HepG2 (cell line): ENCODE results near the gene ABCC3. TPM values are rescaled to one million over a fixed set of nuclear protein-coding genes. Genes with fewer than 3 reads are reported as not detected.

ENCODE experiments used
- ISX ChIP-seq: sonication (generic); formaldehyde crosslinking; conservative IDR thresholded peaks from 2 replicates; pipeline ENCODE4 v1.5.0; 2020; ENCODE audit warnings: missing genetic modification reagents
- POGZ ChIP-seq: sonication (generic); formaldehyde crosslinking; IDR thresholded peaks from 2 replicates; pipeline ENCODE4 v1.4.0; 2020; ENCODE audit warnings: mild to moderate bottlenecking, missing genetic modification reagents
- REST ChIP-seq, 2 experiments: IDR thresholded peaks; 2 replicates each; pipeline ENCODE4 v1.6.1; 2011 to 2012; ENCODE audit warnings: low read length in 2 of 2, borderline replicate concordance in 1 of 2, low read depth in 1 of 2, mild to moderate bottlenecking in 1 of 2, moderate library complexity in 1 of 2
- SIX1 ChIP-seq: sonication (generic); formaldehyde crosslinking; IDR thresholded peaks from 2 replicates; pipeline ENCODE4 v1.4.0; 2020; ENCODE audit warnings: missing genetic modification reagents, borderline replicate concordance
- SP4 ChIP-seq: sonication (generic); formaldehyde crosslinking; IDR thresholded peaks from 2 replicates; pipeline ENCODE4 v1.8.1; 2023; ENCODE audit warnings: mild to moderate bottlenecking, missing genetic modification reagents
- ZMYM3 ChIP-seq: sonication (generic); formaldehyde crosslinking; IDR thresholded peaks from 2 replicates; pipeline ENCODE4 v1.5.1; 2020; ENCODE audit warnings: mild to moderate bottlenecking, missing genetic modification reagents
- ZNF451 ChIP-seq: sonication (generic); formaldehyde crosslinking; IDR thresholded peaks from 2 replicates; pipeline ENCODE4 v1.5.0; 2020; ENCODE audit warnings: mild to moderate bottlenecking, missing genetic modification reagents
- ZNF460 ChIP-seq: sonication (generic); formaldehyde crosslinking; IDR thresholded peaks from 2 replicates; pipeline ENCODE4 v1.5.1; 2020; ENCODE audit warnings: missing genetic modification reagents, mild to moderate bottlenecking, borderline replicate concordance
- ZNF574 ChIP-seq: sonication (generic); formaldehyde crosslinking; IDR thresholded peaks from 2 replicates; pipeline ENCODE4 v1.4.0; 2020; ENCODE audit warnings: missing genetic modification reagents
- polyA plus RNA-seq, 8 experiments: library from polyadenylated mRNA; depleted of rRNA in 3 of 8; stranded (reverse) in 7 of 8; unstranded in 1 of 8; fragments of >200 nt; fragmentation: Illumina TruSeq in 4 of 8; extraction: Trizol in 4 of 8; gene quantifications; 2 replicates each; pipeline versions ENCODE4 v1.2.1 to v1.2.3, GENCODE V29; 2011 to 2016; ENCODE audit warnings: low read depth in 4 of 8, missing spikeins in 1 of 8, mixed read lengths in 1 of 8; ENCODE audit not compliant: insufficient read depth in 1 of 8
- total RNA-seq, 5 experiments: library from RNA; depleted of rRNA; stranded (reverse); fragments of >200 nt; fragmentation: Illumina TruSeq; extraction: Trizol; gene quantifications; 2 replicates each; pipeline ENCODE4 v1.2.3, GENCODE V29; 2016; ENCODE audit warnings: low read depth in 1 of 5
- TF ChIP-seq, protein P1 (sequence below): sonication (generic); formaldehyde crosslinking; IDR thresholded peaks from 2 replicates; pipeline ENCODE4 v1.8.0; 2022; ENCODE audit warnings: missing genetic modification reagents, mild to moderate bottlenecking, moderate library complexity, borderline replicate concordance
- TF ChIP-seq, protein P2 (sequence below): sonication (generic); formaldehyde crosslinking; IDR thresholded peaks from 2 replicates; pipeline ENCODE4 v1.5.0; 2020; ENCODE audit warnings: mild to moderate bottlenecking, missing genetic modification reagents, borderline replicate concordance

Gene ABCC3
- total and polyA plus RNA-seq, 2 of the 13 experiments (the other 11 are each of a cell fraction or from before 2014, with no cell fraction given): 25.2 to 50.7 TPM

DNA sequence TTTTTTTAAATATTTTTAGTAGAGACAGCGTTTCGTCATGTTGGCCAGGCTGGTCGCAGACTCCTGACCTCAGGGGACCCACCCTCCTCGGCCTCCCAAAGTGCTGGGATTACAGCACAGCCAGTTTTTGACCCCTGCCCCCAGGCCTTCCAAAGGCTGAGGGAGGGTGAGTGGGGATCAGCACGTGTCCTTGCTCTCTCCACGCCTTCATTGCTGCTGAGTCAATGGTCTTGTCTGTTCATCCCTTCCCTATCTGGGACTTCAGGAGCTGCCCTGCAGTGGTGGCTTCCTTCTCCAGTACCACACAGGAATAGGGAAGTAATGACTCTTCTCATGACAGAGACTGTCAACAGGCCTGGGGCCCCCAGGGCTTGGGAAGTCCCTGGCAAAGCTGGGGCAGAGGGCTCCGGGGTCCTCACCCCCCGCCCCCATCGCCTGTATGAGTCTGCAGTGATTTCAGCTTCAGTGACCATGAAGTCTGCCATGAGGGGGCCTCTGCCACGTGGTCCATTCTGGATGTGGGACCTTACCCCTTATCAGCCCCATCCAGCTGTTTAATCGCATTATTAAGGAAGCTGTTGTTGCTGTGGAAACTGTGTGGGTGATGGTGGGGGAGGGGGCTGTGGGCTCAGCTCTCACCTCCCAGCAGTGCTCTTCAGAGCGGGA, 6.1 kb downstream of the ABCC3 start (continued):
- TF ChIP-seq ZNF574 (CRISPR knock-in tag) (peak; percentile 75), ISX (no peak), SIX1 (CRISPR knock-in tag) (peak; percentile 55; the same call in 1 of the 2 replicates), REST (IDR thresholded peaks at IDR 0.05; ENCODE audit: borderline replicate concordance in 1 of 2, low read depth in 1 of 2, low read length in 2 of 2) (peak in 1 of 2 experiments; percentile 16; a peak in 1 of 4 replicates), SP4 (CRISPR knock-in tag) (peak; percentile 51; the same call in 1 of the 2 replicates), POGZ (CRISPR knock-in tag) (peak; percentile 31; the same call in 1 of the 2 replicates), ZNF451 (CRISPR knock-in tag) (0 out of 2 replicates have a peak, but pooled peaks have one; percentile 41), ZMYM3 (peak; percentile 80; the same call in 1 of the 2 replicates), ZNF460 (peak; percentile 88)
- TF ChIP-seq, protein P1, sequence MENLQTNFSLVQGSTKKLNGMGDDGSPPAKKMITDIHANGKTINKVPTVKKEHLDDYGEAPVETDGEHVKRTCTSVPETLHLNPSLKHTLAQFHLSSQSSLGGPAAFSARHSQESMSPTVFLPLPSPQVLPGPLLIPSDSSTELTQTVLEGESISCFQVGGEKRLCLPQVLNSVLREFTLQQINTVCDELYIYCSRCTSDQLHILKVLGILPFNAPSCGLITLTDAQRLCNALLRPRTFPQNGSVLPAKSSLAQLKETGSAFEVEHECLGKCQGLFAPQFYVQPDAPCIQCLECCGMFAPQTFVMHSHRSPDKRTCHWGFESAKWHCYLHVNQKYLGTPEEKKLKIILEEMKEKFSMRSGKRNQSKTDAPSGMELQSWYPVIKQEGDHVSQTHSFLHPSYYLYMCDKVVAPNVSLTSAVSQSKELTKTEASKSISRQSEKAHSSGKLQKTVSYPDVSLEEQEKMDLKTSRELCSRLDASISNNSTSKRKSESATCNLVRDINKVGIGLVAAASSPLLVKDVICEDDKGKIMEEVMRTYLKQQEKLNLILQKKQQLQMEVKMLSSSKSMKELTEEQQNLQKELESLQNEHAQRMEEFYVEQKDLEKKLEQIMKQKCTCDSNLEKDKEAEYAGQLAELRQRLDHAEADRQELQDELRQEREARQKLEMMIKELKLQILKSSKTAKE (CRISPR knock-in tag): peak; percentile 82
- TF ChIP-seq, protein P2, sequence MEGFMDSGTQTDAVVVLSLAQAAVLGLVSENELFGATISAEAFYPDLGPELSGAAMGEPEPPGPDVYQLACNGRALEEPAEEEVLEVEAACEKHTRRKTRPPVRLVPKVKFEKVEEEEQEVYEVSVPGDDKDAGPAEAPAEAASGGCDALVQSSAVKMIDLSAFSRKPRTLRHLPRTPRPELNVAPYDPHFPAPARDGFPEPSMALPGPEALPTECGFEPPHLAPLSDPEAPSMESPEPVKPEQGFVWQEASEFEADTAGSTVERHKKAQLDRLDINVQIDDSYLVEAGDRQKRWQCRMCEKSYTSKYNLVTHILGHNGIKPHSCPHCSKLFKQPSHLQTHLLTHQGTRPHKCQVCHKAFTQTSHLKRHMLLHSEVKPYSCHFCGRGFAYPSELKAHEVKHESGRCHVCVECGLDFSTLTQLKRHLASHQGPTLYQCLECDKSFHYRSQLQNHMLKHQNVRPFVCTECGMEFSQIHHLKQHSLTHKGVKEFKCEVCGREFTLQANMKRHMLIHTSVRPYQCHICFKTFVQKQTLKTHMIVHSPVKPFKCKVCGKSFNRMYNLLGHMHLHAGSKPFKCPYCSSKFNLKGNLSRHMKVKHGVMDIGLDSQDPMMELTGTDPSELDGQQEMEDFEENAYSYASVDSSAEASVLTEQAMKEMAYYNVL: peak; percentile 68; the same call in 1 of the 2 replicates
